Esophagus squamous epithelium (tissue), 4 donors: ENCODE measurements around the gene CASP3.

Source experiments
- POLR2A ChIP-seq, 4 donors: fragments of 450-650 bp; IDR thresholded peaks; one replicate each; pipeline ENCODE4 v1.6.1; 2017; ENCODE audit warnings: antibody characterized with exemption in 4 of 4, mild to moderate bottlenecking in 4 of 4, moderate library complexity in 3 of 4
- TF ChIP-seq, protein P1 (sequence below), 6 experiments: fragments of 450-650 bp in 4 of 6; fragments of 200-600 bp in 2 of 6; sonication (generic) in 2 of 6; IDR thresholded peaks; one replicate each; pipeline ENCODE4 v1.5.1; 2016 to 2019; ENCODE audit warnings: antibody characterized with exemption in 6 of 6, mild to moderate bottlenecking in 4 of 6, moderate library complexity in 4 of 6

DNA sequence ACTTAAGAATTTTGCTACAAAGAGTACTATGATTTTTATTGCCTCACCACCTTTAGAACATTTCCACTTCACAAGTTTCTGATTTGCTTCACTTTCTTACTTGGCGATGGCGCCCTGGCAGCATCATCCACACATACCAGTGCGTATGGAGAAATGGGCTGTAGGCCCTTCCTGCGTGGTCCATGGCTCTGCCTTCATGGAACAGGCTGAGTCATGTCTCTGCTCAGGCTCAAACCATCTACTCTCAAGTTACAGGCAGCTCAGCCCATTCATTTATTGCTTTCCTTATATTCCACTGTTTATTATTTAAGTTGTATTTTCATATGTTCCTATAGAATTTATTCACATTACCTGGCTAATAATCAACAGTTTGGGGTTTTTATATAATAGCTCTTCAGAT is 21.1 kb downstream of the CASP3 start:
- TF ChIP-seq, protein P1, sequence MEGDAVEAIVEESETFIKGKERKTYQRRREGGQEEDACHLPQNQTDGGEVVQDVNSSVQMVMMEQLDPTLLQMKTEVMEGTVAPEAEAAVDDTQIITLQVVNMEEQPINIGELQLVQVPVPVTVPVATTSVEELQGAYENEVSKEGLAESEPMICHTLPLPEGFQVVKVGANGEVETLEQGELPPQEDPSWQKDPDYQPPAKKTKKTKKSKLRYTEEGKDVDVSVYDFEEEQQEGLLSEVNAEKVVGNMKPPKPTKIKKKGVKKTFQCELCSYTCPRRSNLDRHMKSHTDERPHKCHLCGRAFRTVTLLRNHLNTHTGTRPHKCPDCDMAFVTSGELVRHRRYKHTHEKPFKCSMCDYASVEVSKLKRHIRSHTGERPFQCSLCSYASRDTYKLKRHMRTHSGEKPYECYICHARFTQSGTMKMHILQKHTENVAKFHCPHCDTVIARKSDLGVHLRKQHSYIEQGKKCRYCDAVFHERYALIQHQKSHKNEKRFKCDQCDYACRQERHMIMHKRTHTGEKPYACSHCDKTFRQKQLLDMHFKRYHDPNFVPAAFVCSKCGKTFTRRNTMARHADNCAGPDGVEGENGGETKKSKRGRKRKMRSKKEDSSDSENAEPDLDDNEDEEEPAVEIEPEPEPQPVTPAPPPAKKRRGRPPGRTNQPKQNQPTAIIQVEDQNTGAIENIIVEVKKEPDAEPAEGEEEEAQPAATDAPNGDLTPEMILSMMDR (IDR thresholded peaks at IDR 0.05) = no peak
- no peak for TF ChIP-seq POLR2A (IDR thresholded peaks at IDR 0.05)
